ENCODE data around the gene PSD2.

GRCh38 chr5:139884144-139884543 is 88.5 kb downstream of the PSD2 start:
- TF ChIP-seq CTCF (IDR thresholded peaks at IDR 0.05 in 4 of 5, conservative IDR thresholded peaks at IDR 0.05 in 1 of 5) (no peak), POLR2A (IDR thresholded peaks at IDR 0.05) (no peak)

Data from gastrocnemius medialis (tissue), 4 donors.